Retinal pigment epithelial cell (primary cell): ENCODE results near the gene ARID2.

Experiments used
- DNase-seq: peaks from one replicate; pipeline ENCODE4 v3.0.0-alpha.2; 2010; ENCODE audit warnings: low read depth
- H3K4me3 ChIP-seq: 2 replicates; pipeline ENCODE4 v1.5.1; 2011; ENCODE audit warnings: mild to moderate bottlenecking, low read length, control low read depth, moderate library complexity
- TF ChIP-seq, protein P1 (sequence below): conservative IDR thresholded peaks from 2 replicates; pipeline ENCODE4 v1.5.1; 2011; ENCODE audit warnings: low read depth, low read length, control low read depth, inconsistent platforms

Gene ARID2

GRCh38 chr12:45948546-45948945 is 219.0 kb downstream of the ARID2 start:
- peak; percentile 75 for DNase-seq
- H3K4me3 ChIP-seq, result no peak overlapping the region
- TF ChIP-seq, protein P1, sequence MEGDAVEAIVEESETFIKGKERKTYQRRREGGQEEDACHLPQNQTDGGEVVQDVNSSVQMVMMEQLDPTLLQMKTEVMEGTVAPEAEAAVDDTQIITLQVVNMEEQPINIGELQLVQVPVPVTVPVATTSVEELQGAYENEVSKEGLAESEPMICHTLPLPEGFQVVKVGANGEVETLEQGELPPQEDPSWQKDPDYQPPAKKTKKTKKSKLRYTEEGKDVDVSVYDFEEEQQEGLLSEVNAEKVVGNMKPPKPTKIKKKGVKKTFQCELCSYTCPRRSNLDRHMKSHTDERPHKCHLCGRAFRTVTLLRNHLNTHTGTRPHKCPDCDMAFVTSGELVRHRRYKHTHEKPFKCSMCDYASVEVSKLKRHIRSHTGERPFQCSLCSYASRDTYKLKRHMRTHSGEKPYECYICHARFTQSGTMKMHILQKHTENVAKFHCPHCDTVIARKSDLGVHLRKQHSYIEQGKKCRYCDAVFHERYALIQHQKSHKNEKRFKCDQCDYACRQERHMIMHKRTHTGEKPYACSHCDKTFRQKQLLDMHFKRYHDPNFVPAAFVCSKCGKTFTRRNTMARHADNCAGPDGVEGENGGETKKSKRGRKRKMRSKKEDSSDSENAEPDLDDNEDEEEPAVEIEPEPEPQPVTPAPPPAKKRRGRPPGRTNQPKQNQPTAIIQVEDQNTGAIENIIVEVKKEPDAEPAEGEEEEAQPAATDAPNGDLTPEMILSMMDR, result no peak
